DOHH2 (cell line): ENCODE data around the gene BTBD18.

ENCODE experiments used
- CTCF ChIP-seq: fragments of 200-600 bp; sonication (generic); IDR thresholded peaks from one replicate; pipeline ENCODE4 v1.5.1; 2014; ENCODE audit warnings: antibody characterized with exemption, mild to moderate bottlenecking, low read depth, low read length; ENCODE audit not compliant: poor library complexity, severe bottlenecking
- EZH2phosphoT487 ChIP-seq: fragments of 200-600 bp; sonication (generic); IDR thresholded peaks from 2 replicates; pipeline ENCODE4 v1.6.1; 2017; ENCODE audit warnings: borderline replicate concordance, mild to moderate bottlenecking, antibody characterized with exemption, low read length, moderate library complexity, mixed read lengths

GRCh38 chr11:57776031-57776521 is 24.5 kb upstream of the BTBD18 start:
- TF ChIP-seq CTCF (no peak), EZH2phosphoT487 (no peak)
